Measurements from ENCODE around the gene SLC12A3.

GRCh38 chr16:56953006-56953405, 88.0 kb downstream of the SLC12A3 start:
- TF ChIP-seq POLR2A (IDR thresholded peaks at IDR 0.05; ENCODE audit: low read length) (no peak), GATA1 (IDR thresholded peaks at IDR 0.05; ENCODE audit: low read depth, low read length) (no peak)

All from erythroblast (primary cell).